Measurements from ENCODE around the gene TMEM168. TPM values are rescaled to one million over a fixed set of nuclear protein-coding genes. Genes with fewer than 3 reads are reported as not detected.

The TMEM168 gene
- total RNA-seq, 1 donor from 2014 or later, result 24.9 TPM

GRCh38 chr7:112821345-112821744, 31.2 kb upstream of the TMEM168 start:
- H3K27me3 ChIP-seq (ENCODE audit: low read depth), result no peaks in the 10 kb centered on the region

GRCh38 chr7:112819536-112819935, 29.3 kb upstream of the TMEM168 start:
- no peak for ATAC-seq
- intact Hi-C loops (cut with DNase I), result no loop called here

More at GRCh38 chr7:112821345-112821744, 31.2 kb upstream of the TMEM168 start:
- Histone ChIP-seq H3K4me3 (no peak overlapping the region), H3K9me3 (no peaks in the 10 kb centered on the region), H3K36me3 (peaks cover 9% of the 10 kb centered on the region), H3K4me1 (no peaks in the 10 kb centered on the region), H3K27ac (no peak overlapping the region)
- intact Hi-C loops (cut with DNase I), result no loop called here
- ATAC-seq, result no peak
- no peak for DNase-seq
- TF ChIP-seq CTCF (IDR thresholded peaks at IDR 0.05), result no peak

GRCh38 chr7:112806156-112806555, 16.0 kb upstream of the TMEM168 start:
- H3K27me3 ChIP-seq (ENCODE audit: low read depth), result no peaks in the 10 kb centered on the region
- H3K4me1 ChIP-seq, result no peaks in the 10 kb centered on the region
- ATAC-seq (no peak), DNase-seq (no peak)
- no peaks in the 10 kb centered on the region for H3K9me3 ChIP-seq
- no peak overlapping the region for H3K4me3 ChIP-seq
- no peak for TF ChIP-seq CTCF (IDR thresholded peaks at IDR 0.05)
- H3K36me3 ChIP-seq, result no peaks in the 10 kb centered on the region
- intact Hi-C loops (cut with DNase I), result no loop called here
- H3K27ac ChIP-seq, result no peak overlapping the region

More at GRCh38 chr7:112819536-112819935, 29.3 kb upstream of the TMEM168 start:
- no peaks in the 10 kb centered on the region for H3K4me1 ChIP-seq
- no peak for TF ChIP-seq CTCF (IDR thresholded peaks at IDR 0.05)
- peaks cover 9% of the 10 kb centered on the region for H3K36me3 ChIP-seq
- no peaks in the 10 kb centered on the region for H3K27me3 ChIP-seq (ENCODE audit: low read depth)
- no peak for DNase-seq
- no peaks in the 10 kb centered on the region for H3K9me3 ChIP-seq
- no peak overlapping the region for H3K27ac ChIP-seq
- H3K4me3 ChIP-seq, result no peak overlapping the region

GRCh38 chr7:112802406-112802805, 12.2 kb upstream of the TMEM168 start:
- no peak for DNase-seq
- Histone ChIP-seq H3K4me1 (no peaks in the 10 kb centered on the region), H3K27me3 (ENCODE audit: low read depth) (no peaks in the 10 kb centered on the region), H3K9me3 (no peaks in the 10 kb centered on the region), H3K4me3 (no peak overlapping the region), H3K36me3 (no peaks in the 10 kb centered on the region), H3K27ac (no peak overlapping the region)
- no peak for TF ChIP-seq CTCF (IDR thresholded peaks at IDR 0.05)
- peak in 1 of 2 donors; percentile 14 for ATAC-seq
- intact Hi-C loops (cut with DNase I), result no loop called here

- Histone ChIP-seq H3K9me3 (no peaks in the 10 kb centered on the region), H3K36me3 (no peaks in the 10 kb centered on the region), H3K4me1 (no peaks in the 10 kb centered on the region), H3K27ac (no peak overlapping the region), H3K4me3 (no peak overlapping the region), H3K27me3 (ENCODE audit: low read depth) (no peaks in the 10 kb centered on the region)
- TF ChIP-seq CTCF (IDR thresholded peaks at IDR 0.05), result no peak
- intact Hi-C loops (cut with DNase I), result no loop called here
- ATAC-seq, result no peak
- no peak for DNase-seq
These were observed 10.3 kb upstream of the TMEM168 start for GRCh38 chr7:112800486-112800885.
